Measurements from ENCODE around the gene GALNT5.

Gene GALNT5

GRCh38 chr2:157302492-157303099 is 45.1 kb downstream of the GALNT5 start:
- peak; percentile 51 for DNase-seq (ENCODE audit: low read depth)
- H3K4me3 ChIP-seq (ENCODE audit: low read length), result no peak overlapping the region
- peak; percentile 75 for TF ChIP-seq CTCF (IDR thresholded peaks at IDR 0.05; ENCODE audit: insufficient read depth, low read depth, low read length, missing control alignments)

GRCh38 chr2:157303612-157304011 is 46.1 kb downstream of the GALNT5 start:
- no peak for TF ChIP-seq CTCF (IDR thresholded peaks at IDR 0.05; ENCODE audit: insufficient read depth, low read depth, low read length, missing control alignments)
- no peak overlapping the region for H3K4me3 ChIP-seq (ENCODE audit: low read length)
- DNase-seq (ENCODE audit: low read depth), result no peak

GRCh38 chr2:157304811-157305722 is 47.6 kb downstream of the GALNT5 start:
- no peak for TF ChIP-seq CTCF (IDR thresholded peaks at IDR 0.05; ENCODE audit: insufficient read depth, low read depth, low read length, missing control alignments)
- H3K4me3 ChIP-seq (ENCODE audit: low read length), result no peak overlapping the region
- DNase-seq (ENCODE audit: low read depth), result no peak

- no peak overlapping the region for H3K4me3 ChIP-seq (ENCODE audit: low read length)
- TF ChIP-seq CTCF (IDR thresholded peaks at IDR 0.05; ENCODE audit: insufficient read depth, low read depth, low read length, missing control alignments), result no peak
These were observed 48.2 kb downstream of the GALNT5 start for GRCh38 chr2:157305723-157306110.

GRCh38 chr2:157307021-157307420 is 49.5 kb downstream of the GALNT5 start:
- no peak overlapping the region for H3K4me3 ChIP-seq (ENCODE audit: low read length)
- no peak for TF ChIP-seq CTCF (IDR thresholded peaks at IDR 0.05; ENCODE audit: insufficient read depth, low read depth, low read length, missing control alignments)
- no peak for DNase-seq (ENCODE audit: low read depth)

More at GRCh38 chr2:157305723-157306110, 48.2 kb downstream of the GALNT5 start:
- no peak for DNase-seq (ENCODE audit: low read depth)

- no peak for DNase-seq (ENCODE audit: low read depth)
- no peak for TF ChIP-seq CTCF (IDR thresholded peaks at IDR 0.05; ENCODE audit: insufficient read depth, low read depth, low read length, missing control alignments)
- H3K4me3 ChIP-seq (ENCODE audit: low read length), result no peak overlapping the region
These were observed 52.4 kb downstream of the GALNT5 start for GRCh38 chr2:157309878-157310277.
